Right cardiac atrium (tissue), 5 donors: ENCODE results near the gene CLCF1. TPM values are rescaled to one million over a fixed set of nuclear protein-coding genes. Genes with fewer than 3 reads are reported as not detected.
A peak's percentile ranks its signal among the peaks of the same experiment; 100 is the strongest.

Source experiments
- ATAC-seq, 2 donors: fragments of 200-7000 bp; cut with Tn5 transposase; one replicate each; pipeline versions ENCODE4 v1.8.0 to v1.9.1; 2020; ENCODE audit warnings: moderate library complexity in 2 of 2, mild to moderate bottlenecking in 1 of 2
- DNase-seq, 3 donors: peaks; one replicate each; pipeline ENCODE4 v3.0.0-alpha.2; 2020
- H3K27ac ChIP-seq: one replicate; pipeline ENCODE4 v1.5.1; 2013; ENCODE audit warnings: mild to moderate bottlenecking, low read length, control low read depth, moderate library complexity
- H3K27me3 ChIP-seq: one replicate; pipeline ENCODE4 v1.6.1; 2013; ENCODE audit not compliant: control insufficient read depth, insufficient read depth
- H3K4me1 ChIP-seq: one replicate; pipeline ENCODE4 v1.6.1; 2013; ENCODE audit warnings: low read length; ENCODE audit not compliant: control insufficient read depth, insufficient read depth
- H3K4me3 ChIP-seq: one replicate; pipeline ENCODE4 v1.5.1; 2013; ENCODE audit warnings: low read length, control low read depth
- H3K9me3 ChIP-seq: one replicate; pipeline ENCODE4 v1.6.1; 2013; ENCODE audit warnings: low read length; ENCODE audit not compliant: control insufficient read depth
- WGBS: extraction: QIAGEN DNeasy Blood & Tissue Kit; methylation state at CpG from one replicate; pipeline ENCODE4 v1.1.7; 2013; 5-methylcytosine and 5-hydroxymethylcytosine counted together
- intact Hi-C, 4 donors: fragments of 100-400 bp; cut with DNase I; formaldehyde crosslinking; loops; one replicate each; pipeline versions ENCODE4 v1.11.0 to v1.14.0; 2022 to 2023
- polyA plus RNA-seq: library from polyadenylated mRNA; stranded (reverse); fragments of 200-250 nt; gene quantifications from one replicate; pipeline ENCODE4 v1.2.3, GENCODE V29; 2013
- total RNA-seq, 4 donors: library from RNA; stranded (reverse); fragmentation: NEBNext Ultra II Directional; extraction: Animal tissue kit (Norgen Biotek cat#: 25700); gene quantifications; one replicate each; pipeline ENCODE4 v1.2.1, GENCODE V29; 2021
- donor health status: healthy with polysubstance abuse.
- donor health status: DM: no; HTN: yes; CAD: no.
- donor health status: DM: no; HTN: no; CAD: no.
- donor health status: DM: no; HTN: yes; CAD: no; lungs with severe emphysema.
- donor health status: DM: yes; HTN: yes; CAD: no.

Gene CLCF1
- total and polyA plus RNA-seq, 5 donors: 2.9 to 6.1 (median 3.1) TPM

DNA sequence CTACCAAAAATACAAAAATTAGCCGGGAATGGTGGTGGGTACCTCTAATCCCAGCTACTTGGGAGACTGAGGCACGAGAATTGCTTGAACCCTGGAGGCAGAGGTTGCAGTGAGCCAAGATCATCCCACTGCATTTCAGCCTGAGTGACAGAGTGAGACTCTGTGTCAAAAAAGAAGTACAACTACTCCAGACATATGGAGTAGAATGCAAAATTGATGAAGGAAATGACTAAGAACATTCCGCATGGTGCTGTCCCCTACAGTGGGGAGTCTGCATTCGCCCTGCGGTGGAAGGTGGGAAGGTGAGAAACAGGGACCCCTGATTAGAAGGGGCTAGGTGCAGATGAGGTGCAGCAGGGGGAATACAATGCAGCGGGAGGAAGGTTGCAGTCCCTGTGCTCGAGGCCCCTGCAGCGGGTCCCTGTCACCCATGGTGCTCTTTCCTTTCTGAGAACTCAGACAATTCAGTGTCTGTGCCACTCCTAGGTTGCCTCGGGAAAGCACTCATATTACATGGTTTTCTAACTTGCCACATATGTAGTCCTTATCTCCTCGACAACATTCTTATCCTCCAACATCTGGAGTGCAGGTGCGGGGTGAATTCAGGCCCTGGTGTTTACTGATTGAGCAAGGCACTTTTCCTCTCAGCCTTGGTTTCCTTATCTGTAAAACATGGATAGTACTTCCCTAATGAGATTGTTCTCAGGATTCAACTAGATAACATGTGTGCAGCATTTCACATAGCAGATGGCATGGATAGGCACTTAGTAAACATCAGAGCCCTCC is 25.2 kb downstream of the CLCF1 start:
- no peaks in the 10 kb centered on the region for H3K27me3 ChIP-seq
- intact Hi-C loops: loop anchor here in 1 of 4 donors (5.0 kb wide), 1 partner anchor 34 kb away; no protein-coding TSS in a partner anchor
- H3K27ac ChIP-seq: no peak overlapping the region
- DNase-seq (no peak), ATAC-seq (no peak)
- H3K4me1 ChIP-seq: peaks cover 10% of the 10 kb centered on the region
- no peak overlapping the region for H3K4me3 ChIP-seq
- 82% methylated on average over 11 of the region's 11 CpGs for WGBS
- H3K9me3 ChIP-seq: no peaks in the 10 kb centered on the region

DNA sequence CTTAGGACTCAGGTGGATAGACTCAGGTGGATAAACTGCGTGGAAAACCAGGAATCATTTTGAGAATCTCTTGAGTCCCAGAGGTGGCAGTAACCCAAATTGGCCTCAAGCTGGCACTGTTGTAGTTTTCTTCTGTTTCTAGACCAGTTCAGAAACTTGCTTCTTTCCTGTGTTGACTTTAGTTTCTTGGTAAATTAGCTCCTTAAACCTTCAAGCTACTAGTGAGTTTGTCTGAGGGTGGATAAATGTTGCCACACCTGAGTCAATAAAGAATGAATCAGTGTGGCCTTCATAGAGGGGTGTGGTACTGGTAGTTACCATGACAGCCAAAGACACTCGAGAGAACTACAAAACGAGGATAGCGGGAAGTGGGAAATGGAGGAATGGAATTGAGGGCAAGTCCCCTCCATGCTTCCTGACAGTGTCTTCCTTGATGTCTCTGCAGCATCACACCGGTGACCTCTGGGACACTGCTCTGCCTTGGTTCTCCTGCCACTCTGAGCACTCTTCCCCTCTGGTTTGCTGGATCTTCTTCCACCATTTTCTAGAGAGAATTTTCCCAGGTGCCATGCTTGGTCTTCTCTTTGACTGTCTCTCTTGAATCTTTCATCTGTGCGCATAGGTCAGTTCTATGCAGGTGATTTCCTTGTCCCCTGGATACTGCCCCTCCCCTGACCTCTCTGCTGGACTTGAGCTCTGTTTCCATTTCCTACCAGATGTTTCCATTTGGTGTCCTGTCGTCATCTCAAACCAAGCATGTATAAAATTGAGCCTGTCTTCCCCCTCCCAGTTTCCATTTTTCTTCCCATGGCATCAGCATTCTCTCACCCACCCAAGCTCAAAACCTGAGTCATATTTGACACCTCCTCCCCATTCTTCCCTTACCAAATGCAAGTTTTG is 27.2 kb downstream of the CLCF1 start:
- no peaks in the 10 kb centered on the region for H3K9me3 ChIP-seq
- H3K4me3 ChIP-seq: no peak overlapping the region
- H3K27me3 ChIP-seq: no peaks in the 10 kb centered on the region
- intact Hi-C loops: loop anchor here in 1 of 4 donors (5.0 kb wide), 1 partner anchor 36 kb away; no protein-coding TSS in a partner anchor
- DNase-seq (no peak), ATAC-seq (peak; percentile 4 to 6)
- H3K27ac ChIP-seq: no peak overlapping the region
- WGBS: 70% methylated on average over 7 of the region's 7 CpGs
- peaks cover 4% of the 10 kb centered on the region for H3K4me1 ChIP-seq

DNA sequence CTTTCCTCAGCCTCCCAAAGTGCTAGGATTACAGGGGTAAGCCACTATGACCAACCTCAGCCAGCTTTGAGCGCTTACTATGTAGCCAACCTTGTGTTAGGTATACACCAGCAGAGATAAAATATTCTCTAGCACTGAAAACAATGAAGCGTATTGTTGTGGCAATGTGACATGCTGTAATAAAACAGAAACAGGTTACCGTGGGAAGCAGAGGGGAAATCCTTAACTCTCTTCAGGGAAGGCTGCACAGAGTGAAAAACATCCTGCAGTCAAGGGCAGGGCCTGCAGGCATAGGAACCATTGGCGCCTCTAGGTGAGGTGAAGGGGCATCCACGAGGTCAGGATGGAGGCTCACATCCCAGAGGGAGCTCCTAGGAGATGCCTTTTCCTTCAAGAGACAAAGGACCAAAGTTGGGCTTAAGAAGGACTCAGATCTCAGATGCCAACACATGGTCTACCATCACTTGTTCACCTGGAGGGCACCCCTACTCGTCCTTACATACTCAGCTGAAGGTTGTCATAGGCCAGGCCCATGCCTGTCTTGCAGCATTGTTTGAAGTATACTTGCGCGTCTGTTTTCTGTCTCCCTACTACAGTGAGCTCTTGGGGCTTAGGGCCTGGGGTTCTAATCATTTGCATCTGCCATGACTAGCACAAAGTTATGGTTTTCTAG is 28.0 kb downstream of the CLCF1 start:
- Histone ChIP-seq H3K27ac (no peak overlapping the region), H3K4me1 (peaks cover 4% of the 10 kb centered on the region), H3K27me3 (no peaks in the 10 kb centered on the region), H3K4me3 (no peak overlapping the region), H3K9me3 (no peaks in the 10 kb centered on the region)
- ATAC-seq: no peak
- intact Hi-C loops: loop anchor here in 1 of 4 donors (5.0 kb wide), 1 partner anchor 37 kb away; no protein-coding TSS in a partner anchor
- no peak for DNase-seq
- WGBS: 80% methylated on average over 8 of the region's 8 CpGs

DNA sequence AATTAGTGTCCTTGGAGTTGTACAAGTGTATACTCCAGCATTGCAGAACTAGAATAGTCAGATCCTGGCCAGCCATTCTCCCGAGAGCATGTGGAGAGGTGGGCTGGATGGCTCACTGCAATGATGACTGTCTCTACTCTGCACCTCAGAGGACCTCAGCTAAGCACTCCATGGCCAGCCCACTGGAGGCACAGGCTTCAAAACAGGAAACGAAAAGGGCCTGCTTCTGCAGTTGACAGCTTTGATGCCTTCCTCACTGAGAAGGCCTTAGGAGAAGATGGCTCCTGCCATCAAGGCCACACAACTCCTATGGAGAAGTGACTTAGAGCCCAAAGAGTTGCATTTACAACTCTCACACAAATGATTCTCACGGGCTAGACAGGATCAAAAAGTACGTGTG is 29.1 kb downstream of the CLCF1 start:
- WGBS: 85% methylated on average over 4 of the region's 4 CpGs
- Histone ChIP-seq H3K27me3 (no peaks in the 10 kb centered on the region), H3K4me1 (peaks cover 2% of the 10 kb centered on the region), H3K4me3 (no peak overlapping the region), H3K9me3 (no peaks in the 10 kb centered on the region), H3K27ac (no peak overlapping the region)
- DNase-seq (no peak), ATAC-seq (no peak)
- intact Hi-C loops: no loop called here

DNA sequence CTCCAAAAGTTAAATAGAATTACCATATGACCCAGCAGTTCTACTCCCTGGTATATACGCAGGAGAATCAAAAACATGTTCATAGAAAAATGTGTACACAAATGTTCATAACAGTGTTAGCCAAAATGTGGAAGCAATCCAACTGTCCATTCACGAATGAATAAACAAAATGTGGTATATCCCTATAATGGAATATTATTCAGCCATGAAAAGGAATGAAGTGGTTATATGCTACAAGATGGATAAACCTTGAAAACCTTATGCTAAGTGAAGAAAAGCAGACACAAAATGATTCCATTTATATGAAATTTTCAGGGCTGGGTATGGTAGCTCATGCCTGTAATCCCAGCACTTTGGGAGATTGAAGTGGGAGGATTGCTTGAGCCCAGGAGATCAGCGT is 36.1 kb downstream of the CLCF1 start:
- Histone ChIP-seq H3K4me3 (no peak overlapping the region), H3K27me3 (no peaks in the 10 kb centered on the region), H3K27ac (no peak overlapping the region), H3K9me3 (no peaks in the 10 kb centered on the region), H3K4me1 (no peaks in the 10 kb centered on the region)
- ATAC-seq (no peak), DNase-seq (no peak)
- intact Hi-C loops: no loop called here
- 95% methylated on average over 3 of the region's 3 CpGs for WGBS

DNA sequence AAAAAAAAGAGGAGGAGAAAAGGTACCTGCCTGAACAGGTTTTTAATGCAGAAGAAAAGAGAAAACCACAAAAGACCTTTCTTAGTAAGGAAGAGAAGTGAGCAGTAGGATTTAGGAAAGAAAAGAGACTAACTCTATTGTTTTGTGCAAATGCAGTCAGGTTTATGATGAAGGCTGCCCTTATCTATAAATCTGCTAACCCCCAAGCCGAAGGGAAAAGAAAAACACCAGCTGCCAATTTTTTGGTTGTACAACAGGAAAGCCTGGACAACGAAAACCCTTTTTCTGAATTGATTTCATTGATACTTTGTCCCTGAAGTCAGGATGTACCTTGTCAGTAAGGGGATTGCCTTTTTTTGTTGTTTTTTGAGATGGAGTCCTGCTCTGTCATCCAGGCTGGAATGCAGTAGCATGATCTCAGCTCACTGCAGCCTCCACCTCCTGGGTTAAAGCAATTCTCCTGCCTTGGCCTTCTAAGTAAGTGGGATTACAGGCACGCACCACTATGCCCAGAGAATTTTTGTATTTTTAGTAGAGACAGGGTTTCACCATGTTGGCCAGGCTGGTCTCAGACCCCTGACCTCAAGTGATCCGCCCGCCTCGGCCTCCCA is 41.2 kb downstream of the CLCF1 start:
- ATAC-seq (no peak), DNase-seq (no peak)
- Histone ChIP-seq H3K27ac (no peak overlapping the region), H3K27me3 (no peaks in the 10 kb centered on the region), H3K4me1 (no peaks in the 10 kb centered on the region), H3K4me3 (no peak overlapping the region), H3K9me3 (no peaks in the 10 kb centered on the region)
- intact Hi-C loops: no loop called here
- WGBS: 85% methylated on average over 6 of the region's 6 CpGs

DNA sequence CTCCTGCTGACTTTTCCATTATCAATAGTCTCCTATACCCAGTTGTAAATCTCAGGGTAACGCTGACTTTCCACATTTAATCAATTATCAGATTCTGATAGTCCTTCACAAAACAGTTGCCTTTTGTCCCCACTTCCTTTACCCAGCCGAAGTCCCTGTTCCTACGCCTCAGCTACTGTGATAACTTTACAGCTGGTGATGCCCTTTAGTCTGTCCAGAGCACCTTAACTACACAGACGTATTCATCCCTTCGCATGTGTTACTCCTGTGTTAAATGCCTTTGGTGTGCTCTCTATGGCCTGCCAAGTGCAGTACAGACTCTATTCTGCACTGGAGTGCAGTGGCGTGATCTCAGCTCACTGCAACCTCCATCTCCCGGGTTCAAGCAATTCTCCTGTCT is 49.9 kb downstream of the CLCF1 start:
- DNase-seq: no peak
- no peaks in the 10 kb centered on the region for H3K9me3 ChIP-seq
- H3K27me3 ChIP-seq: no peaks in the 10 kb centered on the region
- no peaks in the 10 kb centered on the region for H3K4me1 ChIP-seq
- H3K4me3 ChIP-seq: no peak overlapping the region
- 84% methylated on average over 7 of the region's 7 CpGs for WGBS
- intact Hi-C loops: no loop called here
- no peak overlapping the region for H3K27ac ChIP-seq
- ATAC-seq: no peak

DNA sequence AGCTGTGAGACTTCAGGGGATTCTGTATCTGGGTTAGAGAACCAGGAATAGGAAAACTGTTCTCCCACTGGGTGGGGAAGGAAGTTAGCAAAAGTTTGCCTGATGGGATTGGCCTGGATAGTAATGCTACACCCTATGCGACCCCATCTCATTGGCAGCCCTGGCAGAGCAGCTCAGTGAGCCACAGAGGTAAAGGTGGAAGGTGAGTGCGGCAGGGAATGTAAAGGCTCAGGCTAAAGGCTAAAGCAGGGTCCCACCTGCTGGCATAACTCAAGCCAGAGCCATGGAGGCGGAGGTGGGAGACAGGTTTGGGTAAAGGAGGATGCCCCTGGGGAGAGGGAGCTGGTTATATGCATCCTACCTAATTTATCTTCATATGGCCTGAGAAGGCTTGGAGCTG is 51.3 kb downstream of the CLCF1 start:
- DNase-seq: no peak
- H3K27ac ChIP-seq: no peak overlapping the region
- intact Hi-C loops: no loop called here
- H3K9me3 ChIP-seq: no peaks in the 10 kb centered on the region
- H3K27me3 ChIP-seq: no peaks in the 10 kb centered on the region
- H3K4me3 ChIP-seq: no peak overlapping the region
- no peak for ATAC-seq
- H3K4me1 ChIP-seq: no peaks in the 10 kb centered on the region
- 95% methylated on average over 3 of the region's 3 CpGs for WGBS

DNA sequence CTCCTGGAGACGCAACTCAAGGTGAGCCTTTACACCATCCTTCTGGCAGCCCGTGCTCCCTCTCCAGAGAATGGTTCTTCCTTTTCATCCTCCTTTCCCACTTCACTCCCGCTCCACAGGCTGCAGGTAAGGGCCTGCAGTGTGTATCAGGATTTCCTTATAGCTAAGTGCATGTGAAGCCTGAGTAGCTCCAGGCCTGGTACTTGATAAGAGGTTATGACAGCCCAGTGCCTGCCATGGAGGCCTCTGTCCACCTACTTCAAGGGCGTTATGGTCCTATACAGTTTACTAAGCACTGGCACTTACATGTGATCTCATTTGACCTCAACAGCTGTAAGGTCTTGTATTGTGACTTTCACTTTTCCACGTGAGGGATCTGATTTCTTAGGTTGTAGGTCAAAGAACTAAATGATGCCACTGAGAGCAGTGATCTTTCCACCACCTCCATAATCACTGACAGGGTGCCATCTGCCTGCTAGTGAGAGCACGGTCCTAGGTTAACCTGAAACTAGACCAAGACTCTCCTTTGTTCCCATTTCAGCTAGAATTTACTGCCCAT is 52.0 kb downstream of the CLCF1 start:
- 84% methylated on average over 6 of the region's 6 CpGs for WGBS
- H3K4me3 ChIP-seq: no peak overlapping the region
- ATAC-seq (no peak), DNase-seq (no peak)
- H3K4me1 ChIP-seq: no peaks in the 10 kb centered on the region
- intact Hi-C loops: no loop called here
- no peaks in the 10 kb centered on the region for H3K9me3 ChIP-seq
- H3K27ac ChIP-seq: no peak overlapping the region
- H3K27me3 ChIP-seq: no peaks in the 10 kb centered on the region

DNA sequence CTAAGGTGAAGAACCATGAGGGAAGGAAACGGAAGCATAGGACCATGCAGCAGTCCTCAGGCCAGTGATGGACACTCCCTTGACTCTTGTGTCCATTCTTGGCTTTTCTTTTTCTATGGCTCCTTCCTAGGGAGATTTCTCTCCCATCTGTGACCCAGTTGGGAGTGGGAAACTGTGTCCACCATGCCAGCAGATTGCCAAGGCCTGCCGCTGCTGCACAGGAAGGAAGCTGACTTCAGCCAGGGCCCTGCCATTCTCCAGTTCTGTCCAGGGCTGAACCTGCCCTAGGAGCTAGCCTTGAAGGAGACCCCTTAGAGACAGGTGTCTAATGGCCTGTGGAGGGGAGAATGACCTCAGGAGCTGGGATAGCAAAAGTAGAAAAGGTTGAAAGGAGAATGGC is 52.7 kb downstream of the CLCF1 start:
- H3K27me3 ChIP-seq: no peaks in the 10 kb centered on the region
- DNase-seq (no peak), ATAC-seq (no peak)
- no peaks in the 10 kb centered on the region for H3K4me1 ChIP-seq
- no peak overlapping the region for H3K4me3 ChIP-seq
- H3K27ac ChIP-seq: no peak overlapping the region
- intact Hi-C loops: no loop called here
- no peaks in the 10 kb centered on the region for H3K9me3 ChIP-seq
- WGBS: 85% methylated on average over 2 of the region's 2 CpGs
